ENCODE data around the gene PTK7.

Gene PTK7

DNA sequence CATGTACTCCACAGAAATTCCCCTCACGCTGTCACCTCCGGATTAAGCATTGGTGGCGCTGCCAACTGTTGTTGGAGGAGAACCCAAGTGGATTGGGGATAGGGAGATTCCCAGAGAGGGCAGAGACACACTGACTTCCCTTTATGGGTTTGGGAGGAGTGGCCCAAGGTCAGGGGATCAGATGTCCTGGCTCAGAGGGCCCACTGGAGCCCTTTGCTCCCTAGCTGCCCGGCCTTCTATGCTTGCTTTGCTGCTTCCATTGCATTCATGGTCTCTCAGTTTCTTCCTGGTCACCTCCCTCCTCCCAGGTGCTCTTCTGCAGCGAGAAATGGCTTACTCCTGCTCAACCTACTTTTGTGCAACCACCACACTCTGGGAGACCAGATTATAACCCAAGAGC lies 120.2 kb downstream of the PTK7 start:
- no peak for TF ChIP-seq CTCF (IDR thresholded peaks at IDR 0.05; ENCODE audit: low read depth, low read length, missing control alignments)
- DNase-seq (ENCODE audit: extremely low read depth, low read depth): no peak
- H3K4me3 ChIP-seq (replicated peaks; ENCODE audit: low read depth, low read length): no peak overlapping the region

- H3K4me3 ChIP-seq (replicated peaks; ENCODE audit: low read depth, low read length): no peak overlapping the region
- DNase-seq (ENCODE audit: extremely low read depth, low read depth): no peak
- TF ChIP-seq CTCF (IDR thresholded peaks at IDR 0.05; ENCODE audit: low read depth, low read length, missing control alignments): no peak
These were observed 123.8 kb downstream of the PTK7 start for GRCh38 chr6:43199912-43200311.

GRCh38 chr6:43200541-43200940 lies 124.4 kb downstream of the PTK7 start:
- no peak for TF ChIP-seq CTCF (IDR thresholded peaks at IDR 0.05; ENCODE audit: low read depth, low read length, missing control alignments)
- no peak for DNase-seq (ENCODE audit: extremely low read depth, low read depth)
- H3K4me3 ChIP-seq (replicated peaks; ENCODE audit: low read depth, low read length): no peak overlapping the region

DNA sequence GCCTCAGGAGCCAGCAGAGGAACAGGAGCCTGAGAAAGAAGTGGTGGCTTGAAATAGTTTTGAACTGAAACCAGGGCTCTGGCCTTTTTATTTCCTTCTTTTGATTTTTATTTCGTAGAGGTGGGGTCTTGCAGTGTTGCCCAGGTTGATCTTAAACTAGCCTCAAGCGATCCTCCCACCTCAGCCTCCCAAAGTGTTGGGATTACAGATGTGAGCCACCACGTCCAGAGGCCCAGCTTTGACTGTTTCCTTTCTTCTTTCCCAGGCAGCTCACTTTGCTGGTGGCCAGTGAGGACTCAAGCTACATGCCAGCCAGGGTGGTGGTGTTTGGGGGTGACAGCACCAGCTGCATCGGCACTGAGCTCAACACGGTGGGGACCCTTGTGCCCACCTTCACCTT lies 126.3 kb downstream of the PTK7 start:
- no peak overlapping the region for H3K4me3 ChIP-seq (replicated peaks; ENCODE audit: low read depth, low read length)
- no peak for DNase-seq (ENCODE audit: extremely low read depth, low read depth)
- TF ChIP-seq CTCF (IDR thresholded peaks at IDR 0.05; ENCODE audit: low read depth, low read length, missing control alignments): no peak

- no peak overlapping the region for H3K4me3 ChIP-seq (replicated peaks; ENCODE audit: low read depth, low read length)
- DNase-seq (ENCODE audit: extremely low read depth, low read depth): no peak
- TF ChIP-seq CTCF (IDR thresholded peaks at IDR 0.05; ENCODE audit: low read depth, low read length, missing control alignments): no peak
These were observed 127.1 kb downstream of the PTK7 start for GRCh38 chr6:43203029-43203717.

DNA sequence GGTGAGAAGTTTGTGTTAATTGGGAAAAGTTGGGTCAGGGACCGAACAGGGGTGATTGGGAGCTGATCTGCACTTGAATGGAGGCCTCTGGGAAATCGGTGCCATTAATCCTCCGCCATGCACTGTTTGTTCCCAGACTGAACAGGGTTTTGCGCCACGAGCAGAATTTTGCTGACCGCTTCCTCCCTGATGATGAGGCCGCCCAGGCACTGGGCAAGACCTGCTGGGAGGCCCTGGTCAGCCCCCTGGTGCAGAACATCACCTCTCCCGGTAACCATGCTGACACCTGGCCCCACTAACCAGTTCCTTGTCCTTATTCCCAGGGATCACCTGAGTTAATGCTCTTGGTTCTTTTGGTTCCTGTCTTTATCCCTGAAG lies 127.6 kb downstream of the PTK7 start:
- TF ChIP-seq CTCF (IDR thresholded peaks at IDR 0.05; ENCODE audit: low read depth, low read length, missing control alignments): no peak
- DNase-seq (ENCODE audit: extremely low read depth, low read depth): no peak
- no peak overlapping the region for H3K4me3 ChIP-seq (replicated peaks; ENCODE audit: low read depth, low read length)

Data from HFF-Myc (cell line).